ENCODE data around the gene ZNF765.
"Not testable (repeated sequence)": the region's sequence is repeated elsewhere in the genome, so short reads cannot be mapped to it uniquely, and the experiment has no call there.

ZNF765 gene

GRCh38 chr19:53462861-53463260 lies 67.9 kb downstream of the ZNF765 start:
- no peak for DNase-seq (ENCODE audit: low read depth)
- no peak overlapping the region for H3K4me3 ChIP-seq (ENCODE audit: low read depth, low read length)
- TF ChIP-seq, protein P1, sequence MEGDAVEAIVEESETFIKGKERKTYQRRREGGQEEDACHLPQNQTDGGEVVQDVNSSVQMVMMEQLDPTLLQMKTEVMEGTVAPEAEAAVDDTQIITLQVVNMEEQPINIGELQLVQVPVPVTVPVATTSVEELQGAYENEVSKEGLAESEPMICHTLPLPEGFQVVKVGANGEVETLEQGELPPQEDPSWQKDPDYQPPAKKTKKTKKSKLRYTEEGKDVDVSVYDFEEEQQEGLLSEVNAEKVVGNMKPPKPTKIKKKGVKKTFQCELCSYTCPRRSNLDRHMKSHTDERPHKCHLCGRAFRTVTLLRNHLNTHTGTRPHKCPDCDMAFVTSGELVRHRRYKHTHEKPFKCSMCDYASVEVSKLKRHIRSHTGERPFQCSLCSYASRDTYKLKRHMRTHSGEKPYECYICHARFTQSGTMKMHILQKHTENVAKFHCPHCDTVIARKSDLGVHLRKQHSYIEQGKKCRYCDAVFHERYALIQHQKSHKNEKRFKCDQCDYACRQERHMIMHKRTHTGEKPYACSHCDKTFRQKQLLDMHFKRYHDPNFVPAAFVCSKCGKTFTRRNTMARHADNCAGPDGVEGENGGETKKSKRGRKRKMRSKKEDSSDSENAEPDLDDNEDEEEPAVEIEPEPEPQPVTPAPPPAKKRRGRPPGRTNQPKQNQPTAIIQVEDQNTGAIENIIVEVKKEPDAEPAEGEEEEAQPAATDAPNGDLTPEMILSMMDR (IDR thresholded peaks at IDR 0.05; ENCODE audit: control insufficient read depth, extremely low read depth, insufficient read depth): no peak

DNA sequence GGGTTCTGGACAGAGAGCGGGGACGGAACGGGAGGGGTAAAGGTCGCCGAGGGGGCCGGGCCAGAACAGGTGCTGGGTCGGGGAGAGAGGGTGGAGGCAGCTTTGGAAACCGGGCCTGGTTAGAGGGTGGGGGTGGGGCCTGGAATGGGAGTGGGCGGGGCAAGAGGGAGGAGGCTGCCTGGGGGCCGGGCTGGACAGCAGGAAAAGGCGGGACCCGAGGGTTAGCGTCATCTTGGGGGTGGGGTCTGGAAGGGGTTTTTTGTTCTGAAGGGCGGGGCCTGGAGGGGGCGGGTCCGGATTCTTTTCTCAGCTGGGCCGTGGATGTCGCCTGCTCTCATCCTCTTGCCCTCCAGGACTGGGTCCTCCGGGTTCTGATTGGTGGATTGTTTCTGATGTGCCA lies 68.3 kb downstream of the ZNF765 start:
- TF ChIP-seq, protein P1 (IDR thresholded peaks at IDR 0.05; ENCODE audit: control insufficient read depth, extremely low read depth, insufficient read depth): no peak
- no peak for DNase-seq (ENCODE audit: low read depth)
- H3K4me3 ChIP-seq (ENCODE audit: low read depth, low read length): no peak overlapping the region

DNA sequence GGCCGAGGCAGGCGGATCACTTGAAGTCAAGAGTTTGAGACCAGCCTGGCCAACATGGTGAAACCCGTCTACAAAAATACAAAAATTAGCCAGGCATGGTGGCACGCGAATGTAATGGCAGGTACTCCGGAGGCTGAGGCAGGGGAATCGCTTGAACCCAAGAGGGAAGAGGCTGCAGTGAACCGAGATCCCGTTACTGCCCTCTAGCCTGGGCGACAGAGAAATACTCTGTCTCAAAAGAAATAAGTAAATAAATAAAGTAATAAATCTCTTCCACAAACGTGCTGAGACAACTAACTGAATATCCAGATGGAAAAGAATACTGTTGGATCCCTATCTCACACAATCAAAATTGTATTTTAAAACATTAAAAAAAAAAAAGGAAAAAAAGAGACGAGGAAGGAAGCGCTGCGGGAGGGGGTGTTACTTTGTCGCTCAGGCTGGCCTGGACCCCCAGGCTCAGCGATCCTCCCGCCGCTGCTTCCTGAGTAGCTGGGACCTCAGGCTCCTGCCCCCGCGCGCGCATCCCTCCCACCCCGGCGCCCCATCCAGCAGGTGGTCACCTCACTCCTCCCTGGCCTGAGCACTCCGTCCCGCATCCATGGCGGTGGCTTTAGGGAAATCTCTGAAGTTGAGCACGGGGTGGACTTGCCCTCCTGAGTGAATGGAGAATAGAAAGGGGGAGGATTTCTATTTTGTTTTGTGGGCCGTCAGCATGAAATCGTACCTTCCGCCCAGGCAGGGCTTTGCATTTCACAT lies 72.0 kb downstream of the ZNF765 start:
- TF ChIP-seq, protein P1 (IDR thresholded peaks at IDR 0.05; ENCODE audit: control insufficient read depth, extremely low read depth, insufficient read depth): peak; percentile 44
- no peak for DNase-seq (ENCODE audit: low read depth)

GRCh38 chr19:53467485-53468262 lies 72.7 kb downstream of the ZNF765 start, which contains the start of gene ZNF813:
ZNF813 (plus strand) TSS chr19:53467733; CDS start chr19:53483823, 16,090 bp downstream.
- TF ChIP-seq, protein P1 (IDR thresholded peaks at IDR 0.05; ENCODE audit: control insufficient read depth, extremely low read depth, insufficient read depth): no peak
- peak; percentile 53 for DNase-seq (ENCODE audit: low read depth)
- H3K4me3 ChIP-seq (ENCODE audit: low read depth, low read length): peak within 1 kb of the TSS; percentile 79

More for the DNA sequence above, 72.0 kb downstream of the ZNF765 start:
- peak overlapping the region; percentile 79 for H3K4me3 ChIP-seq (ENCODE audit: low read depth, low read length)

DNA sequence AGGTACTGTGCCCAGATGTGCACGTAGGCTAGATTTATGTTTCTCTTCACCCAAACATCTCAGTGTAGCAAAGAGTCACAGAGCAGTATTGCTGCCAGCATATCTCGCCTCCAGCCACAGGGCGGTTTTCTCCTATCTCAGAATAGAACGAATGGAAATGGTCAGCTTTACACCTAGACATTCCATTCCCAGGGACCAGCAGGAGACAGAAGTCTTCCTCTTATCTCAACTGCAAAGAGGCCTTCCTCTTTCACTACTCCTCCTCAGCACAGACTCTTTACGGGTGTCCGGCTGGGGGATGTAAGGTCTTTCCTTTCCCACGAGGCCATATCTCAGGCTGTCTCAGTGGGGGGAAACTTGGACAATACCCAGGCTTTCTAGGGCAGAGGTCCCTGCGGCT lies 73.7 kb downstream of the ZNF765 start:
- H3K4me3 ChIP-seq (ENCODE audit: low read depth, low read length): peak overlapping the region; percentile 79
- not testable (repeated sequence) for DNase-seq (ENCODE audit: low read depth)

- H3K4me3 ChIP-seq (ENCODE audit: low read depth, low read length): no peak overlapping the region
- TF ChIP-seq, protein P1 (IDR thresholded peaks at IDR 0.05; ENCODE audit: control insufficient read depth, extremely low read depth, insufficient read depth): no peak
- DNase-seq (ENCODE audit: low read depth): no peak
Observed at GRCh38 chr19:53471916-53472315, 77.0 kb downstream of the ZNF765 start.

- not testable (repeated sequence) for H3K4me3 ChIP-seq (ENCODE audit: low read depth, low read length); DNase-seq (ENCODE audit: low read depth)
Observed at GRCh38 chr19:53474832-53475231, 79.9 kb downstream of the ZNF765 start.

DNA sequence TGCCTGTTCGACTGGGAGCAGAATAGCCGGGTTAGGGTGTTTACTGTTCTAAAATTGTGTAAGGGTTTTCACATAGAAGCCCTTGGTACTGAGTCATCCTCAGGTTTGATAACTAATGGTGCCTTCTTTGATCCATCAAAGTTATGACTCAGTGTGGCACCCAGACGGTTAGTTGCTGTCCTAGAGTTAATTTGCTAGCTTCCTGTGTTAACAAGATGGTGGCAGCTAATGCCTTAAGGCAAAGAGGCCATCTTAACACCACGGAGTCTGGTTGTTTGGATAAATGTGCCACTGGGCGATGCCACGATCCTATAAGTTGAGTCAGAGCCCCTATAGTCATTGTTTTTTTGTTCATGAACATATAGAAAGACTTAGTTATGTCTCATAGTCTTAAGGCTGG lies 80.5 kb downstream of the ZNF765 start:
- not testable (repeated sequence) for DNase-seq (ENCODE audit: low read depth)

More for the DNA sequence above, 80.5 kb downstream of the ZNF765 start:
- not testable (repeated sequence) for H3K4me3 ChIP-seq (ENCODE audit: low read depth, low read length)
